GM12864 (cell line): ENCODE data around the gene VPS26C.

Experiments
- DNase-seq: peaks from one replicate; pipeline ENCODE4 v3.0.0-alpha.2; 2011; ENCODE audit warnings: low read depth
- H3K4me3 ChIP-seq: 2 replicates; pipeline ENCODE4 v1.5.1; 2011; ENCODE audit warnings: mild to moderate bottlenecking, low read depth, low read length, control low read depth
- CTCF ChIP-seq: IDR thresholded peaks from 2 replicates; pipeline ENCODE4 v1.5.1; 2011; ENCODE audit warnings: low read depth, mild to moderate bottlenecking, moderate library complexity, low read length, control low read depth, inconsistent platforms; ENCODE audit errors: missing control alignments

The VPS26C gene

DNA sequence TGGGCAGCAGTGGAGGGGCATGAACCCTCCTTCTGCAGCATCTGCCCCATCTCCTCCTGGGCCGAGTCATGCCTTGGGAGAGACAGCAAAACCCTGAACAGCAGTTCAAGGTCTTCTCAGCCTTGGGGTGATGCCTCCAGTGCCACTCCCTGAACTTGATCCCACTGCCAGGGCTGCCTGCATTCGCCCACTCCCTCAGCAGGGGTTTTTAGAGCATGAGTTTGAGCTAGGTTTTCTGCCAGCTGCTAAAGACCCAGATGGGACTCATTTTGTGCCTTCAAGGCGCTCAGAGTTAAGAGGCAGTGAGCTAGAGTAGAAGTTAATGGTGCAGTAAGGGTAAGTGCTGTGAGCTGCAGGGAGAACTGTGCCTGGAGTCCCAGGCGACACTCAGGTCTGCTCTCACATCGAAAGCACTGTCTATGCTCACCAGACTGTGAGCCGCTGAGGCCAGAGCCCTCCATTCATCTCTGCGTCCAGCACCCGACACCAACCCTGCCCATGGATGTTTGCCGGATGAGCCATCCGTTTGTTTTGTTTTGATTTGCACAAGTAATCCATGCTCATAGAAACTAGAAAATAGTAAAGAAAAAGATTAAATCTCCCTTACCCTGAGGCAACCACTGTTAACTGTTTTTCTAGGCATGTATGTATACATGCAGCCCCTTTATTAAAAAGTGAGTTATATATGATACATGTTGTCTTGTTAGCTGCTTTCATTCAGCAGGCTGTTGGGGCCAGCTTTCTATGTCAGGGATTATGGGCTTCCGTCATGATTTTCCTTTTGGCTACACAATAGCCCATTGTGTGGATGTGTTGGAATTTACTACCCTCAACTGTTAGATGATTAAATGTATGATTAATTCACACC lies 67.8 kb downstream of the VPS26C start:
- no peak for TF ChIP-seq CTCF

DNA sequence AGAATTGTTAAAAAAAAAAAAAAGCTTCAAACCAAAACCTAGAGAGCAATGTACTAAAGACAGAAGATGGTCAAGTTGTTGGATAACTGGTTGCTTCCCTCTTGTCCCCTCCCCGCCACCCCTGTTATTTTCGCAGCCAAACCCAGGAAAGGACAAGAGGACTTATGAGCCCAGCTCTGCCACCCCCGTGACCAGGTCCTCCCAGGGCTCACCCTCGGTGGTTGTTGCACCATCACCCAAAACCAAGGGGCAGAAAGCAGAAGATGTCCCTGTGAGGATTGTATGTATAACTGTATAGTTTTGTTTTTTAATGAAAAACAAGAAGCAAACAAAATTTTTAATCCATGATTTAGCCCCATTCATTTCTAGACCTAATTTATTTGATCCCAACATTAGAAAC lies 69.4 kb downstream of the VPS26C start:
- H3K4me3 ChIP-seq = no peak overlapping the region
- DNase-seq = no peak
- TF ChIP-seq CTCF = no peak

More for the DNA sequence above, 67.8 kb downstream of the VPS26C start:
- no peak overlapping the region for H3K4me3 ChIP-seq
- no peak for DNase-seq

DNA sequence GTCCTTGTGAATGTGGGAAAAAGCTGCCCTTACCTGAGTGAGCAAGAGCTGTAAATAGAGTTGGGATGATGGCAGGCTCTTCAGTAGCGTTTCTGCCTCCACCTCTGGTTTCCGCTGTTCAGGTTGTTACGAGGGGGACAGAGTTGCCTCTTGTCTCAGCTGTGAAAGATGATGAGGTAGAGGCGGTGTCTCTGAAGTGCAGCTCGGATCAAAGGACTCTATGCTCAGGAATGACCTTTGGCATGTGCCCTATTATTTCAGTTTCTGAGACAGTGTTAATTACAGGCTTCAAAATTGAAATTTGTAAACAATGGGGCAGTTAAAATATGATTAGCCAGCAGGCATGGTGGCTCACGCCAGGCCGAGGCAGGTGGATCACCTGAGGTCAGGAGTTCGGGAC lies 70.3 kb downstream of the VPS26C start:
- no peak overlapping the region for H3K4me3 ChIP-seq
- no peak for DNase-seq
- TF ChIP-seq CTCF = no peak

GRCh38 chr21:37195610-37196009 lies 71.5 kb downstream of the VPS26C start:
- TF ChIP-seq CTCF = no peak
- H3K4me3 ChIP-seq = no peak overlapping the region
- no peak for DNase-seq

- no peak overlapping the region for H3K4me3 ChIP-seq
- no peak for TF ChIP-seq CTCF
- no peak for DNase-seq
Measured at GRCh38 chr21:37195059-37195458, 72.1 kb downstream of the VPS26C start.

DNA sequence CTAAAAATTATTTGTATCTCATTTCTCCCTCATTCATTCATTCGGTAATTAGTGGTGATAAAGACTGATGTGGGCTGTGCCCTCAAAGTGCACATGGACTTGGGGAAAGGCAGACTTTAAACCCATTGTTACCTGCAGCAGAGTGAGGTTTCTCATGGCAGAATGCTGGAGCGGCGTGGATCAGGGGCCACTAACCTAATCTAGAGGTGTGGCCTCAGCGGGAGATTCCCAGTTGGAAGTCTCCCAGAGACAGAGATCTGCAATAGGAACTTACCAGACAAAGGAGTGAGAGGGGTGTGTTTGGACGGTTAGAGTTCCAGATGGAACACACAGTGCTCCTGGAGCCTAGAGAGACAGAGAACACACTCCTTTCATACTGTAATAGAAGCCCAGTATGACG lies 73.5 kb downstream of the VPS26C start:
- no peak for DNase-seq
- TF ChIP-seq CTCF = no peak
- no peak overlapping the region for H3K4me3 ChIP-seq

- no peak overlapping the region for H3K4me3 ChIP-seq
- DNase-seq = no peak
- no peak for TF ChIP-seq CTCF
Measured at GRCh38 chr21:37193006-37193405, 74.1 kb downstream of the VPS26C start.
